Measurements from ENCODE around the gene NFE2L1. TPM values are rescaled to one million over a fixed set of nuclear protein-coding genes. Genes with fewer than 3 reads are reported as not detected.

NFE2L1 gene
- total and polyA plus RNA-seq, 9 of the 15 experiments (the other 6 are each of a cell fraction or from before 2014, with no cell fraction given): 2.0 to 68.6 (median 39.7) TPM

- TF ChIP-seq CEBPZ (IDR thresholded peaks at IDR 0.05; ENCODE audit: borderline replicate concordance, low read depth, low read length): no peak
- TF ChIP-seq ZFP1 (CRISPR knock-in tag; IDR thresholded peaks at IDR 0.05): no peak
- TF ChIP-seq SNIP1 (IDR thresholded peaks at IDR 0.05; ENCODE audit: low read depth): no peak
- TF ChIP-seq GTF2E2 (tag; IDR thresholded peaks at IDR 0.05): no peak
- TF ChIP-seq ZNF239 (CRISPR knock-in tag; IDR thresholded peaks at IDR 0.05): no peak
- TF ChIP-seq ZNF212 (CRISPR knock-in tag; IDR thresholded peaks at IDR 0.05): no peak
- TF ChIP-seq ZNF592 (IDR thresholded peaks at IDR 0.05): peak; percentile 44
- TF ChIP-seq FOXJ2 (tag; IDR thresholded peaks at IDR 0.05): no peak
- TF ChIP-seq SNAPC5 (CRISPR knock-in tag; IDR thresholded peaks at IDR 0.05): no peak
- peak; percentile 67 for TF ChIP-seq ZBTB33 (CRISPR knock-in tag; IDR thresholded peaks at IDR 0.05)
- no peak for TF ChIP-seq JUNB (CRISPR knock-in tag; conservative IDR thresholded peaks at IDR 0.05)
- no peak for TF ChIP-seq MITF (IDR thresholded peaks at IDR 0.05)
- TF ChIP-seq ZNF121 (CRISPR knock-in tag; conservative IDR thresholded peaks at IDR 0.05): no peak; the same call in 1 of the 2 replicates
- no peak for TF ChIP-seq NR4A1 (CRISPR knock-in tag; IDR thresholded peaks at IDR 0.05)
- no peak for TF ChIP-seq NR4A1 (tag; IDR thresholded peaks at IDR 0.05)
- TF ChIP-seq GABPB1 (CRISPR knock-in tag; IDR thresholded peaks at IDR 0.05): peak; percentile 87
These were observed 53.0 kb downstream of the NFE2L1 start, which contains the start of gene CBX1 (continued) for GRCh38 chr17:48101012-48101720.
